GM10248 (cell line): ENCODE results near the gene TMEM132C.
"Not testable (repeated sequence)": the region's sequence is repeated elsewhere in the genome, so short reads cannot be mapped to it uniquely, and the experiment has no call there.

Experiments
- CTCF ChIA-PET: fragments of 300-600 bp; sonication (Branson Sonifier 250); formaldehyde crosslinking; extraction: SDS; loops from one replicate; lab custom pipeline; 2021; ENCODE audit warnings: antibody characterized with exemption; lab: Yijun Ruan, JAX
- POLR2A ChIA-PET: fragments of 350-650 bp; sonication (Branson Sonifier 250); formaldehyde crosslinking; extraction: SDS; loops from one replicate; lab custom pipeline; 2020; ENCODE audit warnings: antibody characterized with exemption; lab: Yijun Ruan, JAX
- DNase-seq: peaks from one replicate; pipeline ENCODE4 v3.0.0; 2012; ENCODE audit errors: extremely low spot score
- TF ChIP-seq, protein P1 (sequence below): IDR thresholded peaks from 2 replicates; pipeline ENCODE4 v1.5.1; 2012; ENCODE audit warnings: mild to moderate bottlenecking, low read depth; ENCODE audit errors: extremely low read depth, missing control alignments, control extremely low read depth

TMEM132C gene

DNA sequence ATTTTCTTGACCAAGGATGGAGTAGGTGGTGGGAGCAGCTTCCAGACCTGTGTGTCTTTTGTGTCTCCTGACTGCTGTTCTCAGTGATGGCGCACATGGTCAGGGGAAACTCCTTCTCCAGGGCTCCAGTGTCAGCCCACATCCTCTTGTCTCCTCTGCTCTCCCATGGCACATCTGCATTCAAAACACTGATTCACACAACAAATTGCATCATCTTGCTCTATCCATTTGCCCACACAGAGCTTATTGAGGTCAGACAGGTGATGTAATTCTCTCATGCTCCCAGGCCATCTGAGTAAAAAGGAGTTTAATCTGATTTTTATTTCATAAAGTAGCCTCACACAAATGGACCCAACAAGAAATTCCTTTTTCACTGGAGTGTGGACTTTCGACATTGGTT lies 21.8 kb upstream of the TMEM132C start:
- CTCF ChIA-PET: interaction anchor here (0.8 kb wide), 1 partner anchor 19 kb away, joined by 4 read pairs; no protein-coding TSS in a partner anchor
- DNase-seq: no peak
- TF ChIP-seq, protein P1, sequence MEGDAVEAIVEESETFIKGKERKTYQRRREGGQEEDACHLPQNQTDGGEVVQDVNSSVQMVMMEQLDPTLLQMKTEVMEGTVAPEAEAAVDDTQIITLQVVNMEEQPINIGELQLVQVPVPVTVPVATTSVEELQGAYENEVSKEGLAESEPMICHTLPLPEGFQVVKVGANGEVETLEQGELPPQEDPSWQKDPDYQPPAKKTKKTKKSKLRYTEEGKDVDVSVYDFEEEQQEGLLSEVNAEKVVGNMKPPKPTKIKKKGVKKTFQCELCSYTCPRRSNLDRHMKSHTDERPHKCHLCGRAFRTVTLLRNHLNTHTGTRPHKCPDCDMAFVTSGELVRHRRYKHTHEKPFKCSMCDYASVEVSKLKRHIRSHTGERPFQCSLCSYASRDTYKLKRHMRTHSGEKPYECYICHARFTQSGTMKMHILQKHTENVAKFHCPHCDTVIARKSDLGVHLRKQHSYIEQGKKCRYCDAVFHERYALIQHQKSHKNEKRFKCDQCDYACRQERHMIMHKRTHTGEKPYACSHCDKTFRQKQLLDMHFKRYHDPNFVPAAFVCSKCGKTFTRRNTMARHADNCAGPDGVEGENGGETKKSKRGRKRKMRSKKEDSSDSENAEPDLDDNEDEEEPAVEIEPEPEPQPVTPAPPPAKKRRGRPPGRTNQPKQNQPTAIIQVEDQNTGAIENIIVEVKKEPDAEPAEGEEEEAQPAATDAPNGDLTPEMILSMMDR: no peak
- POLR2A ChIA-PET: no interaction called here

DNA sequence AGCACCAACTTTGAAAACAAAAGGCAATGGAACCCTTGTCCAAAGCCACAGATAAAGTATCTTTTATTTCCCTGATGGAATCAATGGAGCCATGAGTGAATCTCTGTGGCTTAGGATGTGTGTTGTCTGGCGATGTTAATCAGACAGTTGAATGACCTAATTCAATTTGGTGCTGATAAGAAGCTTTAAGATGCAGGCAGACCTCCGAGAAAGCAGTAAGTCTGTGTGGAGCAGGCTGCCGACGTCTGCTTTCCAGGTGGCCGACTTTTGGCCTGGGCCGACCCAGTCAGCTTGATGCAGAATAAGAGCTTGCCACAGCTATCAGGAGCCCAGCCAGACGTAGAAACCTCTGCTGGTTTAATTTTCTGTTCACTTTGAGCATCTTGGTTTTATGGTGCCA lies 21.1 kb upstream of the TMEM132C start:
- POLR2A ChIA-PET: no interaction called here
- DNase-seq: no peak
- CTCF ChIA-PET: no interaction called here
- TF ChIP-seq, protein P1: no peak

DNA sequence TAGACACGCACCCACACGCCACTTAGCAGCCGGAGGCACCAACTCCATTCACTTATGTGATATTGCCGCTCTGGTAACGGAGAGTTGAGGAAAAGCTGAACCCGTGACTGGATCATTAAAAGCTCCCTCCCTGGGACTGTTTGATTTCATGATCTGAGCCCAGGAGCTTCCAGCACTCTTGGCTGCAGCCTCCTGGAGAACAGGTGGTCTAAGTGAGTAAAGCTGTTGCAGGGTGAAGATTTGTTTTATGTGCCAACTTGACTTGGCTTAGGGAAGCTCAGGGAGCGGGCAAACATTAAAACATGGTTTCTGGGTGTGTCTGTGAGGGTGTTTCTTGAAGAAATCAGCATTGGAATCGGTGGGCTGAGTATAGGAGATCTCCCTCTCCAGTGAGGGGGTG lies 16.9 kb upstream of the TMEM132C start:
- POLR2A ChIA-PET: no interaction called here
- TF ChIP-seq, protein P1: no peak
- no peak for DNase-seq
- CTCF ChIA-PET: interaction anchor here (1.7 kb wide), 1 partner anchor 9 kb away, joined by 8 read pairs; no protein-coding TSS in a partner anchor

DNA sequence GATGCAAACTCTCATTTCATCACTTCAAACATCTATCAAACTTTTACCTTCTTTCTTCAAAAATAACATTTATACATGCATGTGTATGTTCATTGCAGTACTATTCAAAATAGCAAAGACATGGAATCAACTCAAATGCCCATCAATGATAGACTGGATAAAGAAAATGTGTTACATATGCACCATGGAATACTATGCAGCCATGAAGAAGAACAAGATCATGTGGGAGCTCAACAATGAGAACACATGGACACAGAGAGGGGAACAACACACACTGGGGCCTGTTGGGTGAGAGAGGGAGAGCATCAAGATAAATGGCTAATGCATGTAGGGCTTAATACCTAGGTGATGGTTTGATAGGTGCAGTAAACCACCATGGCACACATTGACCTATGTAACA lies 13.1 kb upstream of the TMEM132C start:
- CTCF ChIA-PET, DNase-seq, POLR2A ChIA-PET: not testable (repeated sequence)

DNA sequence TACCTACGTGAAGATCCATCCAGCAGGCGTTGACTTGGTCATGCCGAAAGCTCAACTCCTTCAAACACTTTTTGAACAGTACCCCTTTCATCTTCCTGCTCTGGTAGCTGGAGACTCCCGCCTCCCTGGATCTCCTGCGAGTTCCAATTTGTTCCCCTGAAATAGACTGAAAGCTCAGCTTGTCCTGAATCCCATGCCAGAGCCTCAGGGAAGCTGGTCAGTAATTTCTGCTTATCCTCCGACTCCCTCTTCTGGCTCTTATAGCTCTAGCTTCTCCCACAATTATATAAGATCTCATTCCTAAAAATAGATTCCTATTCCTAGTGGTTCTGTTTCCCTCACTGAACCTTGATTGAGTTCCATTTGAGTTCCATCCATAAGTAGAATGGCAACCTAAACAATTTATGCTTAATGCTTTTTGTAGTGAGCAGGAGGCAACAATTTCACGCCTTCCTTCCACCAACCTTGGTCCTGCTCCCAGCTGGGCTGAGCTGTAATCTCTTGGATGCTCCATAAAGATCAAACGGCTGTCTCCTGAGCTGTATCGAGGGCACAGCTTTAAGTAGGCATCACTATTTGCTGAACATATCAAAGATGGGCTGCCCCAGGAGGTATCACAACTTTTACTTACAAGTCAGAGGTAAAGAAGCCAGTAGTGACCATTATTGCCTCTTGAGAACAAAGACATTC lies 8.0 kb upstream of the TMEM132C start:
- TF ChIP-seq, protein P1: no peak
- ChIA-PET CTCF (interaction anchor here (0.6 to 3.2 kb wide), 25 partner anchors 8 to 1781 kb away, joined by 3 to 38 read pairs (median 4); no protein-coding TSS in a partner anchor), POLR2A (no interaction called here)

DNA sequence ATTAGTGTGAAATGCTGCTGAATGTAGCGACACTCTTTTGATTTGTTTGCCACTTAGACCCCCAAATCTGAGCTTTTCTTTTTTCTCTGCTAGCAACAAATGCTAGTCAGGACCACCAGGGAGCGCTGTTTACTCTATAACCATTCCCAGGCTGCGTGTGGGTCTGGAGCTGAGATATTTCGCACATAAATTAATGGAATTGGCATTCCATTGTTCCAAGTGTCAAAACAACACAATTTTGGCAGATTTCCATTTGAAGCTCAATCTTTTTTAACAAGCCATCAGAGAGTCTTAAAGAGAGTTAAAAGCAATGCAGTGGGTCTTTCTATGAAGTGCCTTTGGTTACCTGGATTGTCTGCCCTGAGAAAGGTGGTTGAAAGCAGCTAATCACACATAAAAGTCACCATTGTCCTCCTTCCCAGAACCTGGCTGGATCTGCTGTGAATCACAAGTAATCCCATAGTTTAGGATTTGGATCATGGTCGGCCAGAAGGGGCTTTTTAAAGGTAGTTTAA lies 7.4 kb upstream of the TMEM132C start:
- DNase-seq: no peak
- CTCF ChIA-PET: interaction anchor here (0.6 to 3.2 kb wide), 25 partner anchors 9 to 1781 kb away, joined by 3 to 38 read pairs (median 4); no protein-coding TSS in a partner anchor
- TF ChIP-seq, protein P1: peak; percentile 57
- POLR2A ChIA-PET: no interaction called here

More for the DNA sequence above, 8.0 kb upstream of the TMEM132C start:
- DNase-seq: no peak

DNA sequence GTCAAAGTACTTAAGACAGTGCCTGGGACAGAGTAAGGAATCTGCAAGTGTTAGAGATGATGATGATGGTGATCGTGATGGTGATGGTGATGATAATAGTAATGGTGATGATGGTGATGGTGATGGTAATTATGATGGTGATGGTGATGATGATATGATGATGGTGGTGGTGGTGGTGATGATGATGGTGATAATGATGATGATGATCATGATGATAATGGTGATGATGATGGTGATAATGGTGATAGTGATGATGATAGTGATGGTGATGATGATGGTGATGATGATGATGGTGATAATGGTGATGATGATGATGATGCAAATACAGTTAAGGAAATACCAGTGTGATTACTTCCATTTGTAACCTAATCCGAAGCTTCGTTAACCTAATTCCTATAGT lies 5.2 kb upstream of the TMEM132C start:
- POLR2A ChIA-PET: no interaction called here
- TF ChIP-seq, protein P1: no peak
- CTCF ChIA-PET: interaction anchor here (1.0 kb wide), 1 partner anchor 13 kb away, joined by 3 read pairs; no protein-coding TSS in a partner anchor

More for the DNA sequence above, 5.2 kb upstream of the TMEM132C start:
- DNase-seq: no peak
